NCI-H524 (cell line): ENCODE data around the gene COMMD1.
"Not testable (repeated sequence)": the region's sequence is repeated elsewhere in the genome, so short reads cannot be mapped to it uniquely, and the experiment has no call there.

ENCODE experiments used
- DNase-seq, 2 experiments: peaks; one replicate each; lab custom pipeline; 2025; lab: John Stamatoyannopoulos, UW

Gene COMMD1

DNA sequence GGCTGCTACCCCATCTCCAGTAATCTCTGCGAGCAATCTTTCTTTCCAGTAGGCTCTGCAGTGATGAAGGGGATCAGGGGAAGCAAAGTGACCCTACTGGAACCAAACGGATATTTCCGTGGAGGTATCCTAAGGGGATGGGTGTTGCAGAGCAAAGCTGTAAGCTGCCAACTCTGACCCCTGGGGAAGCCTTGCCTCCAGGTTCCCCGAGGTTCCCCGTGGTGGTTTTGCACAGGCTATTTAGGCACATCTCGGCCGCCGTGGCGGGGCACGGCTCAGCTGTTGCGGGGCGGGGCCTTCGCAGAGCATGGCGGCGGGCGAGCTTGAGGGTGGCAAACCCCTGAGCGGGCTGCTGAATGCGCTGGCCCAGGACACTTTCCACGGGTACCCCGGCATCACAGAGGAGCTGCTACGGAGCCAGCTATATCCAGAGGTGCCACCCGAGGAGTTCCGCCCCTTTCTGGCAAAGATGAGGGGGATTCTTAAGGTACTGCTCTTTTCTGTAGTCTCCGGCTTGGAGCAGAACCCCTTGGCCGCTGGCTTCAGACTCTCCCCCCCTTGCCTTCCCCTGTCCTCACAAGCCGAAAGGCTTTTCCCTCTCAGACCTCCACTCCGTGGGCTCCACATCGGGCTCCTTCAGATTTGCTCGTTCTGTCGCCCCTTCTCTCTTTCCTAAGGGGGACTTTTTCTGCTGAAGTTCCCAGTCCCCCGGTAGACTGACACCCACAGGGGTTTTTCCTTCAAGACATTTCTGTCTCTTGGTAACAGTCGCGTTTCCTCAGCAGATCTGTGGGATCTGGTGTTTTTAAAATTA is at the start of gene COMMD1:
Gene COMMD1 (plus strand): TSS at position 303 of the 814 bp plus-strand sequence. CDS start 5 bp downstream, at position 308.
- peak; percentile 46 to 70 for DNase-seq

DNA sequence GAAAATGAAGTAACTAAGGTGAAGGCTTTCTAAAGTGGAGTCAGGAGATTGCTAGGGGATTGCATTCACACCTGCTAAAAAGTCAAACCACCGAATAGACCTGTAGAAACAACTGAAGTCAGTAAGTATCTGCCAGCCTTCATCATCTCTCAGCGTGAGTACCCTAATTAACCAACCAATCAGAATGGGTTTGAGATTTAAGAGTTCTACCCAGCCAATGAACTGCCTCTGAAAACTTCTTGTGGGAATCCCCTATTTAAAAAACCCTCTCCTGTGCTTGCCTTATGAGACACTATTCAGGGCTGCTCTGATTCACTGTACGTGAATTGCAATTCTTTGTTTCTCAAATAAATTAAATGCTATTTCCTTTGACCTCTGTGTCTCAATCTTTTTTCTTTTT is 48.2 kb upstream of the COMMD1 start:
- DNase-seq: no peak

DNA sequence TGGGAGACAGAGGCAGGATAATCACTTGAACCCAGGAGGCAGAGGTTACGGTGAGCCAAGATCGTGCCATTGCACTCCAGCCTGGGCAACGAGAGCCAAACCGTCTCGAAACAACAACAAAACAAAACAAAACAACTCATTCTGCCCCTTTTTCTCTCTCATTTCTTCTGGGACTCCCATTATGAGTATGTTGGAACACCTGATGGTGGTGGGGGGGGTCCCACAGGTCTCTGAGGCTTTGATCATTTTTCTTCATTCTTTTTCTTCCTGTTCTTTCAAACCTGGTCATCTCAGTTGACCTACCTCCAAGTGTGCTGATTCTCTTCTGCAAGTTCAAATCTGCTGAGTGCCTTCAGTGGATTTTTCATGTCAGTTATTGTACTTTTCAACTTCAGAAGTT is 43.4 kb upstream of the COMMD1 start:
- no peak for DNase-seq

DNA sequence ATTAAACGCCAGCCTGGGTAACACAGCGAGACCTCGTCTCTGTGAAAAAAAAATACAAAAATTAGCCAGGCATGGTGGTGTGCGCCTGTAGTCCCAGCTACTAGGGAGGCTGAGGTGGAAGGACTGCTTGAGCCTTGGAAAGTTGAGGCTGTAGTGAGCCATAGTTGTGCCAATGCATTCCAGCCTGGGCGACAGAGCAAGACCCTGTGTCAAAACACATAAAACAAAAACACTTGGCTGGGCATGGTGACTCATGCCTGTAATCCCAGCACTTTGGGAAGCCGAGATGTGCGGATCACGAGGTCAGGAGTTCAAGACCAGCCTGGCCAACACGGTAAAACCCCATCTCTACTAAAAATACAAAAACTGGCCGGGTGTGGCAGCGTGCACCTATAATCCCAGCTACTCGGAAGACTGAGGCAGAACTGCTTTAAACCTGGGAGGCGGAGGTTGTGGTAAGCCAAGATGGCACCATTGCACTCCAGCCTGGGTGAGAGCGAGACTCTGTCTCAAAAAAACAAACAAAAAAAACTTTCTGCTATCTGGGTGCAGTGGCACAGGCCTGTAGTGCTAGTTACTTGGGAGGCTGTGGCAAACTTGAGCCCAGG is 38.9 kb upstream of the COMMD1 start:
- not testable (repeated sequence) for DNase-seq

DNA sequence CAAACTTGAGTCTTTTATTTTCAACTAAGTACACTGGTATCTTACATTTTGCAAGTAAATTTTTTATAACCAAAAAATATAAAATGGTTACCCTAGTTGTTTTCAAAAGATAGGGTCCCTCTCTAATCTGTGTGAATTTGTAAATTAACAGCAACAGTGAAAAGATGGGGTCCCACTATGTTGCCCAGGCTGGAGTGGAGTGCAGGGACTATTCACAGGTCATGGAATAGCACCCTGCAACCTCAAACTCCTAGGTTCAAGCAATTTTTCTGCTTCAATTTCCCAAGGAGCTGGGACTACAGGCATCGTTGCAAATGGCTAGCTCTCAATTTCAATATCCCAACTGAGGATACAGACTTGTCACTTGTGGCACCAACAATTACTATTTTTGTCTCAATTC is 29.1 kb upstream of the COMMD1 start:
- no peak for DNase-seq

DNA sequence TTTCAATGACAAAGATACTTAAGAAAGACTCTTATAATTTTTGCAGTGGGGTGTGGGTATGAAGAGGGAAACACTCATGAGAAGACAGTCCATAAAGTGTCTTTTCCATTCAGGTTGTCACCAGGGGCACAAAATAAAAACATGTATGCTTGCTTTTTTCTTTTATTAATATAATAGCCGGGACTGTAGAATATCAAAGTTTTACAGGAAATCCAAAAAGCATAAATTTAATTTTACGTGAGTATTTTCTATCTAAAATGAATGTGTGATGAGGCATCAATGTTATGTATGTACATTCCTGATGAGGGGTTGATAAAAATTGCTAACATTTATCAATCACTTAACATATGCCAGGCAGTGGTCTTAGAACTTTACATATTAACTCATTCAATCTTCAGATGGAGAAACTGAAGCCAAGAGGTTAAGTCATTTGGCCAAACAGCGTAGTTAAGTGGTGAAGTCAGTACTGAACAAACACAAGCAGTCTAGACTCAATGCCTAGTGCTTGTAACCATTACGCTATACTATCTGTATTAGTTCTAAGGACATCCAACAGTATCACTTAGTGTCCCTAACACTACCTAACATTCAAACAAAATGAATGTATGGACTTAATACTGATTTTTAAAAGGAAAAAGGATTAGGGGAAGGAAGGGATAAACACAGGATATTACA is 27.8 kb upstream of the COMMD1 start:
- DNase-seq: no peak

DNA sequence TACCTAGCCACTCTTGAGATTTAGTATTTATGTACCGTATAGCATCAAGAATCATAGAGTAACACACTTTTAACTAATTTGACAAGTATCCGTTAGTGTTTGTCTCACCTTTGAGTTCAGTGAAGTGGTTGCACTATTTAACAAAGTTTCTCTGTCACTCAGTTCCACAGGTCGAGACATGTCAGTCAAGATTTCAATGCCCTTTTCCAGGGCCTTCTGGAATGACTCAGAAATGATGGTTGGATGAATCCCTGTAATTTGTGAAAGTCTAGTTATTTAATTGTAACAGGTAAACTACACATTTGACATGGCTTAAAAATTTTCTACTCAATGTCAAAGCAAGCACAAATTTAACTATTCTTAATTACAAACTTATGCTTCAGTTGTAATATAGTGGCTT is 26.7 kb upstream of the COMMD1 start:
- DNase-seq: no peak

DNA sequence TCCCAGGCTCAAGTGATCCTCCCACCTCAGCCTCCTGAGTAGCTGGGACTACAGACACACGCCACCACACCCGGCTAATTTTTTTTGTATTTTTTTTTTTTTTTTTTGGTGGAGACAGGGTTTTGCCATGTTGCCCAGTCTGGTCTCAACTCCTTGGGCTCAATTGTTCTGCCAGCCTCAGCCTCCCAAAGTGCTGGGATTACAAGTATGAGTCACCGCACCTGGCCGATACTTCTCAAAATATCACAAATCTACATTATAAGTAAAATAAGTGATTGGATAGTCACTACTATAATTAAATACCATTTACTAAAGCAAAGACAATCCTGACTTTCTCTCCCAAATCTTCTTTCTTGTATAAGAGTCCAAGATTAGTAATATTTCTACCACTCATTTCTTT is 26.1 kb upstream of the COMMD1 start:
- DNase-seq: not testable (repeated sequence)

DNA sequence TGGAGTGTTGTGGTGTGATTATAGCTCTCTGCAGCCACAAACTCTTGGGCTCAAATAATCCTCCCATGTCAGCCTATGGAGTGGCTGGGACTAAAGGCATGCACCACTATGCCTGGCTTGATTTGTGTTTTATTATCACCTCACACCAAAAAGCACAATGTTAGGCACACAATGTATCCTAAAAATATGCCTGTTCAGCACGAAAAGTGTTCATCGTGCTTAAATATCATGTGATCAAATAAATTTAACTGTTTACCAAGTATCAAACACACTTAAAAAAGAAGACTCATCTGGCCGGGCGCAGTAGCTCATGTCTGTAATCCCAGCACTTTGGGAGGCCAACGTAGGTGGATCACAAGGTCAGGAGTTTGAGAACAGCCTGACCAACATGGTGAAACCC is 22.6 kb upstream of the COMMD1 start:
- DNase-seq: no peak

DNA sequence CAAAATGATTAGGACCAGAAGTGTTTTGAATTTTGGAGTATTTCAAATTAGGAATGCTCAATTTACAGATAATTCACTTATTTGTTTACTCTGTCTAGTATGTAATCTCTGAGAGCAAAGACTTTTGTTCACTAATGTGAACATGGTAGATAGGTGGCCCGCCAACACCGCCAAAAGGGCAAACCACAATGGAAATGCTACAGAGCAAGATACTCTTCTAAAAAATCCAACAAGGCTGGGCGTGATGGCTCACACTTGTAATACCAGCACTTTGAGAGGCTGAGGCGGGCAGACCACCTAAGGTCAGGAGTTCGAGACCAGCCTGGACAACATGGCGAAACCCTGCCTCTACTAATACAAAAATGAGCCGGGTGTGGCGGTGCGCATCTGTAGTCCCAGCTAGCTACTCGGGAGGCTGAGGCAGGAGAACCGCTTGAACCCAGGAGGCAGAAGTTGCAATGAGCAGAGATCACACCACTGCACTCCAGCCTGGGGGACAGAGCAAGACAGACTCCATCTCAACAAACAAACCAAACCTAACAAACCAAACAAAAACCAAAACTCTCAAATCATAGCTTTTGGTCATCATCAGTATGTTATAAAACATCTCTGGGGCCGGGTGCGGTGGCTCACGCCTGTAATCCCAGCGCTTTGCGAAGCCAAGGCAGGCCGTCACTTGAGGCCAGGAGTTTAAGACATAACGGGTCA is 19.4 kb upstream of the COMMD1 start:
- DNase-seq: no peak

DNA sequence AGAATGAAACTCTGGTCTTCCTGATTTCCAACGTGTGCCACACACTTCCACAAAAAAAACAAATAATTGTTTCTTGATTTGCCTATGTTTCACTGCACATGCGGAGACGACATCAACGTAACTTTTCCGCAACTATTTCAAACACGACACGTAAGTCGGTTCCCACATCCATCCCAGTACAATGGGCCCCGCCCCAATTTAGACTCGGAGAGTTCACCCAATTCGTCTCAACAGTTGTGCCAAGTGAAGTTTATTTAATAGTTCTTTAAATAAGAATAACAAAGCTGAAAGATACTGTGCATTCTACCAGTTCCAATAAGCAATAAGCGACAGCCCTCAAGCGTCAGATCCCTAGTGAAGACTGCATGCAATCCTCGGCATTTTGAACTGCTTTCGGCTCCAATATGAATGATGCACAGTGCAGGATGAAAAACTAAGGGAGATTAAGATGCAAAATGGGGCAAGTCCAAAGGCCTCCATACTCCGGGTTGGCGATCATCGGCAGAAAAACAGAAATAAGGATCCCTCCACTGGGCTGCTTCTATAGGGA is 17.7 kb upstream of the COMMD1 start:
- no peak for DNase-seq

DNA sequence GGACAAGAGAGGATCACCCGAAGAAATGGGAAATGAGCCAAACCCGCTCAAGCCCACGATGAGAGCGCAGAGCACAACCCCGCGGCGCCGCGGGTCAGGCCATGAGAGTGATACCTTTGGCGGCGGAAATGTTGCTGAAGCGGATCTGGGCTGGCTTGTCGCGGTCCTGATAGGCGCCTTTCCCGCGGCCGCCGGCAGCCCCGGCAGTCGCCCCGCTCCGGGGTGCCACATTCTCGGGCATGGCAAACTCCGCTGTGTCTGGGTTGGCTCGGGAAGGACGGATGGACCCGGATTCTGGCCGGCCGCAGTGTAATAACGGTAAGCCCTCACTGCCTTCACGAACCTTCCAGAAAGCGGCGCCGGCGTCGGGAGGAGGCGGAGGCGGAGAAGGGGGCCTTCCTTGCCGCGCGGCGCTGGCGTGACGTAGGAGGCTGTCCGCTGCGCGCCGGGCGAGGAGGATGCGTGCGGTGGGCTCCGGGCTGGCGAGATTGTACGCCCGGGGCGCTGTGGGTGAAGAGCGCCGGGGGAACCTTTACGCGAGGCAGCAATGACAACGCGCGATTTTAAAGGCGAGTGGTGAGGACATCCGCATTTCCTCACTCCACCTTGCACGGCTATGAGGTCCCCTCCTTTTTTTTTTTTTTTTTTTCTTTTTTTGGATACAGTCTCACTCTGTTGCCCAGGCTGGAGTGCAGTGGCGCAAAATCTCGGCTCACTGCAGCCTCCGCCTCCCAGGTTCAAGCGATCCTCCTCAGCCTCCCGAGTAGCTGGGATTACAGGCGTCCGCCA is 17.0 kb upstream of the COMMD1 start, which contains the start of gene CCT4:
Gene CCT4 (minus strand): TSS at position 390 of the 789 bp plus-strand sequence. CDS start 149 bp downstream, at position 241.
- peak; percentile 59 to 85 for DNase-seq

DNA sequence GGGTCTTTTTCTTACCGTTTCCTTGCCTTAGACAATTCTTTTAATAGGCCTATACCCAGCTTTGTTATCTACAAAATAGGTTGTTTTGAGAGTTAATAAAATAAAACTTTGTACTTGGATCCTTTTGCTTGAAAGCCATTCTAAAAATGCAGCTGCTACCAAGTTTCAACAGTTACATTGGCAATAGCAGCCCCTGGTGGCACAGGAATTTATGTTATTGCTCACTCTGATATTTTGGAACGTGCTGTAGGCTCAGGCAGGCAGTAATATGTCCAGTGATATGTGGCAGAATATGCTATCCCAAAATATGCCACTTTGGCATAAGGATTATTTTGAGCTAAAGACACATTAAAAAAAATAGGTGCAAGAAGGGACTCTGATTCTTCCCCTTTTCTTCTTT is 6.7 kb upstream of the COMMD1 start:
- peak in 1 of 2 experiments; percentile 4 for DNase-seq

DNA sequence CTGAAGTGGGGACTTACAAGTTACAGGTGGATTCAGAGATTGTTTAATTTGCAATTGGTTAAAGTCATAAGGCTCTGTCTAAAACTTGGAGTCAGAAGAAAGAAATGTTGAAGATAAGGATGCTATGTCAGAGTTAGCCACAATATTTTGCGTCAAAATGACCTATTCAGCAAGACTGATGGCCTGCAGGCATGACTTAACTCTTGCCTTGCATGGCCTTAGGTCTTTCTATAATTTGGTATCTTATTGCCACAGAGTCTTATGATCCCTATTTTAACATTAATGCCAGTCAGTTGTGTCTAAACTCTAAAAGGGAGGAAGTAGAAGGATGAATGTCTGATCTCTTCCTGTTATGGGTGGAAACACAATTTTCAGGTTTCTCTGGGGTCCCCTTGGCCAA is 5.2 kb upstream of the COMMD1 start:
- no peak for DNase-seq

DNA sequence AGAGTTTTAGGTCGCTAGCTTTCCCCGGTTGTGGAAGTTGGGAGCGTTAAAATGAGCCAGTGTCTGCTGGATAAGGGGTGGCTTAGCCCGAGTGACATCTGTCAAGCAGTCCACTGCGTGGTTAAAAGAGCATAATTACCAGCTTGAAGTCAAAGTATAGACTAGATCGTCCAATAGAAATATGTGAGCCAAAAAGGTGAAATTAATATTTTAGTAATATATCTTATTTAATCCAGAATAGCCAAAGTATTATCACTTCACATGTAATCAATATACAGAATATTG is 654 bp downstream of the COMMD1 start:
- DNase-seq: peak in 1 of 2 experiments; percentile 26

DNA sequence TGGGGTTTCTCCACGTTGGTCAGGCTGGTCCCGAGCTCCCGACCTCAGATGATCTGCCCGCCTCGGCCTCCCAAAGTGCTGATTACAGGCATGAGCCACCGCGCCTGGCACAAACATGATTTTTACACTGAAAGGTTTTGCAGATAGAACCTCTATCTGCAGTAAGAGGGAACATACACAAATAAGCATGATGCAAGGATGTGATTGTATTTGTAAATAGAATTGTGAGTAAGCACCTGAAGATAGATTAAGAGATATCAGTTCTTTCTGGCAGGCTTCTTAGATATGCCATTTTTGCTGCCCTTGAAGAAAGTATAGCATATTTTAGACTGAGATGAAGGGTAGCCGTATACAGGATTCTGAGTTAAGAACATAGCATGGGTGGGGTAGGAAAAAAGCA is 3.6 kb downstream of the COMMD1 start:
- no peak for DNase-seq

DNA sequence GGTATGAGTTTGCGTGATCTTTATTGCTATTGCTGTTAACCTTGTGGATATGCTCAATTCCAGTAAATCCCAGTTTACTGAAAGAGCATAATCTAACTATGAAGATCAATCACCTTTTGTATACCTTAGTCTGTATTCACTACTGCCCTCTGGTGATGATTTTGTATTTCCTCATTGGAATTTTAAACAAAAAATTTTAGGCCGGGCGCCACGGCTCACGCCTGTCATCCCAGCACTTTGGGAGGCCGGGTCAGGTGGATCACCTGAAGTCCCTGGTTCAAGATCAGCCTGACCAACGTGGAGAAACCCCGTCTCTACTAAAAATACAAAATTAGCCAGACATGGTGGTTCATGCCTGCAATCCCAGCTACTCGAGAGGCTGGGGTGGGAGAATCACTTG is 5.1 kb downstream of the COMMD1 start:
- peak in 1 of 2 experiments; percentile 18 for DNase-seq

DNA sequence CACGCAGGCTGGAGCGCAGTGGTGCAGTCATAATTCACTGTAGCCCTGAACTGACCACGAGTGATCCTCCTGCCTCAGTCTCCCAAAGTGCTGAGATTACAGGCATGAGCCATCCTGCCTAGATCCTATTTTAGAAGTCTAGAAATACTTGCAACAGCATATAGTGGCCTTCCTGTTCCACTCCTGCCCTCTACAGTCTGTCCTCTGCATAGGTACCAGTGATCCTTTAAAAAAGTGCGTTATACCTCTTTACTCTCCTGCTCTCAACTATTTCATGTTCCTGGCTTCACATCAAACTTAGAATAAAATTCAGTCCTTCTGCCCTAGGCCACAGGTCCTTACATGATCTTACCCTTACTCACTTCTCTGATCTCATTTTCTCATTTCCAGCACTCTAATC is 6.0 kb downstream of the COMMD1 start:
- DNase-seq: peak in 1 of 2 experiments; percentile 12

DNA sequence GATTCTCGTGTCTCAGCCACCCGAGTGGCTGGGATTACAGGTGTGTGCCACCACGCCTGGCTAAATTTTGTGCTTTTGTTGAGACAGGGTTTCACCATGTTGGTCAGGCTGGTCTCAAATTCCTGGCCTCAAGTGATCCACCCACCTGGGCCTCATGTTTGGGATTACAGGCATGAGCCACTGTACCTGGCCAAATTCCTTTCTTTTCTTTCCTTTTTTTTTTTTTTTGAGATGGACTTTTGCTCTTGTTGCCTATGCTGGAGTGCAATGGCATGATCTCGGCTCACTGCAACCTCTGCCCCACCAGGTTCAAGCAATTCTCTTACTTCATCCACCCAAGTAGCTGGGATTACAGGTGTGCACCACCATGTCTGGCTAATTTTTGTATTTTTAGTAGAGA is 9.3 kb downstream of the COMMD1 start:
- not testable (repeated sequence) for DNase-seq

DNA sequence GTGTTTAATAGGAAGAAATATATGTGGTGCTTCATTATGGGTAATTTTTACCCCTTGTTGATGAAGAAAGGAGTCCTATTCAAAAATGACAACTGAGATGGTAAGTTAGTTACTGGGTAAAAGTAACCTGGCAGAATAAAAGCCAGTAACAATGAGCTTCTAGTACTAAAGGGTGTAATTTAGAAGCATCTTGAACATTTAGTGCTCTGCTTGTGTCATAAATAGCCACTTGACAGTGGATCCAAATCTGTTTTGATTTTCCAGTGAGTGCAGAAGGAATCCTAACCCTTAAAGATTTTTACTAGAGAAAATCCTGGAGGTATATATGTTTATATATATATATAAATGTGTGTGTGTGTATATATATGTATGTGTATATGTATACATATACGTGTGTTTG is 15.1 kb downstream of the COMMD1 start:
- DNase-seq: no peak

DNA sequence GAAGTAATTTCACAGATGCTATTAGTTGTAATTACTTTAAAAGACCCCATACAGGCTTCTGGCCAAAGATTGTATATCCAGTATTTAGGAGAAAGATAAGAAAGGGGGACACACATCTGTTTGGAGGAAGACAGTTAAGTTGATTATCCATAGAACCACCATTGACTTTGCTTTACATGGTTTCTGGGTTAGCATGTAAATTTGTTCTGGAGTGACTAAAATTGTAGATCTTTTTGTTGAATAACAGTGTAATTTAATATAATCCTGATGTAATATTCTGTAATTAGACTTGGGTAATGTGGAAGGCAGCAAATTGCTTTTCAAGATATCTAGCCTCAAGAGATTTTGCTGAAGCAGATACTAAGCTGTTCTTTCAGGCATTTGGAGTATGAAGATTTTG is 17.2 kb downstream of the COMMD1 start:
- DNase-seq: no peak
